H4 (cell line): ENCODE measurements around the gene CYTH4. TPM values are rescaled to one million over a fixed set of nuclear protein-coding genes. Genes with fewer than 3 reads are reported as not detected.

Experiments used
- DNase-seq: peaks from one replicate; pipeline ENCODE4 v3.0.0-alpha.2; 2015; ENCODE audit warnings: low spot score
- total RNA-seq: library from RNA; depleted of rRNA; stranded (reverse); fragments of >200 nt; shearing (Covaris generic); gene quantifications from 2 replicates; pipeline ENCODE4 v1.2.3, GENCODE V29; 2014; rRNA removed

CYTH4 gene
- total RNA-seq, 1 experiment from 2014 or later = 0.08 TPM

GRCh38 chr22:37345863-37346504 is 63.7 kb downstream of the CYTH4 start:
- DNase-seq = peak; percentile 82

- no peak for DNase-seq
These were observed 64.2 kb downstream of the CYTH4 start for GRCh38 chr22:37346505-37346895.

- no peak for DNase-seq
These were observed 66.9 kb downstream of the CYTH4 start for GRCh38 chr22:37349043-37349814.

GRCh38 chr22:37351232-37351631 is 68.9 kb downstream of the CYTH4 start:
- no peak for DNase-seq

GRCh38 chr22:37352481-37352880 is 70.2 kb downstream of the CYTH4 start:
- no peak for DNase-seq

GRCh38 chr22:37353839-37354238 is 71.5 kb downstream of the CYTH4 start:
- DNase-seq = no peak

- no peak for DNase-seq
These were observed 72.0 kb downstream of the CYTH4 start for GRCh38 chr22:37354261-37354660.

GRCh38 chr22:37354670-37355069 is 72.4 kb downstream of the CYTH4 start:
- no peak for DNase-seq

GRCh38 chr22:37355174-37355573 is 72.9 kb downstream of the CYTH4 start:
- no peak for DNase-seq

GRCh38 chr22:37356922-37357321 is 74.6 kb downstream of the CYTH4 start:
- DNase-seq = no peak

- no peak for DNase-seq
These were observed 75.3 kb downstream of the CYTH4 start for GRCh38 chr22:37357446-37358075.

GRCh38 chr22:37358386-37358785 is 76.1 kb downstream of the CYTH4 start:
- DNase-seq = no peak

- no peak for DNase-seq
These were observed 76.6 kb downstream of the CYTH4 start for GRCh38 chr22:37358917-37359316.

- no peak for DNase-seq
These were observed 80.3 kb downstream of the CYTH4 start for GRCh38 chr22:37362621-37363020.

- no peak for DNase-seq
These were observed 81.1 kb downstream of the CYTH4 start for GRCh38 chr22:37363261-37363992.

Other genes starting within 250 kb of the CYTH4 start
- 6.3 and 7.4 TPM in 2 replicates for gene KCTD17, start 230.8 kb upstream of the CYTH4 start, total RNA-seq
- gene TMPRSS6, start 172.8 kb upstream of the CYTH4 start, total RNA-seq = not detected in 2 replicates
- gene IL2RB, start 132.6 kb upstream of the CYTH4 start, total RNA-seq = 0.08 TPM in 1 of 2 replicates, not detected in the other
- gene C1QTNF6, start 94.3 kb upstream of the CYTH4 start, total RNA-seq = 4.9 and 6.3 TPM in 2 replicates
- not detected in 2 replicates for gene SSTR3, start 70.0 kb upstream of the CYTH4 start, total RNA-seq
- gene RAC2, start 38.2 kb upstream of the CYTH4 start, total RNA-seq = 15.5 and 20.9 TPM in 2 replicates
- 0.29 and 0.41 TPM in 2 replicates for gene ELFN2, start 145.0 kb downstream of the CYTH4 start, total RNA-seq
- 0.08 TPM in 1 of 2 replicates, not detected in the other for gene MFNG, start 203.9 kb downstream of the CYTH4 start, total RNA-seq
- gene CARD10, start 236.9 kb downstream of the CYTH4 start, total RNA-seq = 2.8 and 3.9 TPM in 2 replicates